ENCODE measurements around the gene FAM199X.

DNA sequence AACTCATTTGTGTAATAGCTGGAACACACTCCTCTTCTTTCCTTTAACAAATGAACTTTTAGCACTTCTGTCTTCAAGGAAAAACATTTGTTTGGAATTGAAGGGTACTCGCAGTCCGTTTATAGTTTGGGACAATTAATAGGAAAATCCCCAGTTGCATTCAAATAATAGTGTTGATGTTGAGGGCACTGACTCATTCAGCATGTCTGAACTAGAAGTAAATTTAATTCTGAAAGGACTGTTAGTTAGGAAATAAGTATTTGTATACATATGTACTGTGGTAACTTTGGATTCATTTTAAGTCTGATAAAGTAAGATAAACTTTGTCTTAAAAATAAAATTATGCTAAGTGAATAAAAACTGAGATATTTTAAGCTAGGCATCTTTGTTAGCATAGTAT is 27.2 kb downstream of the FAM199X start:
- TF ChIP-seq, protein P1, sequence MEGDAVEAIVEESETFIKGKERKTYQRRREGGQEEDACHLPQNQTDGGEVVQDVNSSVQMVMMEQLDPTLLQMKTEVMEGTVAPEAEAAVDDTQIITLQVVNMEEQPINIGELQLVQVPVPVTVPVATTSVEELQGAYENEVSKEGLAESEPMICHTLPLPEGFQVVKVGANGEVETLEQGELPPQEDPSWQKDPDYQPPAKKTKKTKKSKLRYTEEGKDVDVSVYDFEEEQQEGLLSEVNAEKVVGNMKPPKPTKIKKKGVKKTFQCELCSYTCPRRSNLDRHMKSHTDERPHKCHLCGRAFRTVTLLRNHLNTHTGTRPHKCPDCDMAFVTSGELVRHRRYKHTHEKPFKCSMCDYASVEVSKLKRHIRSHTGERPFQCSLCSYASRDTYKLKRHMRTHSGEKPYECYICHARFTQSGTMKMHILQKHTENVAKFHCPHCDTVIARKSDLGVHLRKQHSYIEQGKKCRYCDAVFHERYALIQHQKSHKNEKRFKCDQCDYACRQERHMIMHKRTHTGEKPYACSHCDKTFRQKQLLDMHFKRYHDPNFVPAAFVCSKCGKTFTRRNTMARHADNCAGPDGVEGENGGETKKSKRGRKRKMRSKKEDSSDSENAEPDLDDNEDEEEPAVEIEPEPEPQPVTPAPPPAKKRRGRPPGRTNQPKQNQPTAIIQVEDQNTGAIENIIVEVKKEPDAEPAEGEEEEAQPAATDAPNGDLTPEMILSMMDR (IDR thresholded peaks at IDR 0.05), result no peak
- no peak for TF ChIP-seq POLR2AphosphoS5 (IDR thresholded peaks at IDR 0.05)

All from stomach (tissue), 4 donors.